ENCODE measurements around the gene SIRT7. TPM values are rescaled to one million over a fixed set of nuclear protein-coding genes. Genes with fewer than 3 reads are reported as not detected.

Gene SIRT7
- total RNA-seq, 1 donor, result 22.1 TPM

GRCh38 chr17:81961087-81961511 lies 43.1 kb upstream of the SIRT7 start, which contains the start of gene NOTUM:
TSS of gene NOTUM (minus strand) at chr17:81961187. CDS start at chr17:81960909, 278 bp downstream.
- Histone ChIP-seq H3K9me3 (ENCODE audit: low read depth, low read length) (no peaks in the 10 kb centered on the region), H3K27me3 (ENCODE audit: insufficient read depth, low read length) (peaks cover 45% of the 10 kb centered on the region), H3K27ac (ENCODE audit: low read depth, low read length) (no peak within 1 kb of the TSS), H4K20me1 (ENCODE audit: insufficient read depth, low read length) (peaks cover 3% of the 10 kb centered on the region), H2AFZ (ENCODE audit: low read length) (no peak within 1 kb of the TSS), H3K4me3 (ENCODE audit: insufficient read depth, low read length) (peak within 1 kb of the TSS; percentile 35), H3K4me1 (ENCODE audit: insufficient read depth, low read length) (no peaks in the 10 kb centered on the region), H3K4me2 (ENCODE audit: insufficient read depth, low read length) (peak within 1 kb of the TSS; percentile 53), H3K36me3 (ENCODE audit: insufficient read depth, low read length) (no peaks in the 10 kb centered on the region), H3K79me2 (ENCODE audit: insufficient read depth, low read length) (no peaks in the 10 kb centered on the region)
- peak; percentile 97 for DNase-seq (ENCODE audit: insufficient read length, low spot score, missing footprints)
- no peak for TF ChIP-seq CTCF (IDR thresholded peaks at IDR 0.05; ENCODE audit: extremely low read depth, low read depth, low read length)

- Histone ChIP-seq H3K79me2 (ENCODE audit: insufficient read depth, low read length) (no peaks in the 10 kb centered on the region), H3K27me3 (ENCODE audit: insufficient read depth, low read length) (peaks cover 45% of the 10 kb centered on the region), H3K4me1 (ENCODE audit: insufficient read depth, low read length) (no peaks in the 10 kb centered on the region), H3K9me3 (ENCODE audit: low read depth, low read length) (no peaks in the 10 kb centered on the region), H3K27ac (ENCODE audit: low read depth, low read length) (no peak overlapping the region), H3K4me3 (ENCODE audit: insufficient read depth, low read length) (peak overlapping the region; percentile 35), H4K20me1 (ENCODE audit: insufficient read depth, low read length) (peaks cover 3% of the 10 kb centered on the region), H3K36me3 (ENCODE audit: insufficient read depth, low read length) (no peaks in the 10 kb centered on the region), H3K4me2 (ENCODE audit: insufficient read depth, low read length) (peak overlapping the region; percentile 53), H2AFZ (ENCODE audit: low read length) (no peak overlapping the region)
- TF ChIP-seq CTCF (IDR thresholded peaks at IDR 0.05; ENCODE audit: extremely low read depth, low read depth, low read length), result no peak
- DNase-seq (ENCODE audit: insufficient read length, low spot score, missing footprints), result peak; percentile 82
Measured at GRCh38 chr17:81960130-81960958, 42.4 kb upstream of the SIRT7 start.

GRCh38 chr17:81959362-81960129 lies 41.6 kb upstream of the SIRT7 start:
- peak; percentile 42 for TF ChIP-seq CTCF (IDR thresholded peaks at IDR 0.05; ENCODE audit: extremely low read depth, low read depth, low read length)
- H3K4me1 ChIP-seq (ENCODE audit: insufficient read depth, low read length), result no peaks in the 10 kb centered on the region
- H3K27me3 ChIP-seq (ENCODE audit: insufficient read depth, low read length), result peaks cover 45% of the 10 kb centered on the region
- peak; percentile 97 for DNase-seq (ENCODE audit: insufficient read length, low spot score, missing footprints)
- no peaks in the 10 kb centered on the region for H3K9me3 ChIP-seq (ENCODE audit: low read depth, low read length)
- no peak overlapping the region for H3K27ac ChIP-seq (ENCODE audit: low read depth, low read length)
- H3K4me3 ChIP-seq (ENCODE audit: insufficient read depth, low read length), result peak overlapping the region; percentile 35
- H3K79me2 ChIP-seq (ENCODE audit: insufficient read depth, low read length), result no peaks in the 10 kb centered on the region
- peaks cover 3% of the 10 kb centered on the region for H4K20me1 ChIP-seq (ENCODE audit: insufficient read depth, low read length)
- H2AFZ ChIP-seq (ENCODE audit: low read length), result no peak overlapping the region
- H3K36me3 ChIP-seq (ENCODE audit: insufficient read depth, low read length), result no peaks in the 10 kb centered on the region
- H3K4me2 ChIP-seq (ENCODE audit: insufficient read depth, low read length), result peak overlapping the region; percentile 53
